IMR-90 (cell line): Measurements from ENCODE around the gene CXCL11. TPM values are rescaled to one million over a fixed set of nuclear protein-coding genes. Genes with fewer than 3 reads are reported as not detected.
A peak's percentile ranks its signal among the peaks of the same experiment; 100 is the strongest.

ENCODE experiments used
- ATAC-seq: fragments of 200-7000 bp; cut with Tn5 transposase; 2 replicates; pipeline ENCODE4 v1.9.1; 2020; ENCODE audit warnings: low read depth, mild to moderate bottlenecking, moderate library complexity
- BruUV-seq: library from RNA; stranded (reverse); fragments of 400-500 nt; replicated peaks from 2 replicates; lab custom pipeline; 2021; lab: Mats Ljungman, UMichigan
- CTCF ChIA-PET: fragments of 300-600 bp; formaldehyde crosslinking; extraction: SDS; loops from one replicate; lab custom pipeline; 2021; ENCODE audit warnings: antibody characterized with exemption; lab: Yijun Ruan, JAX
- POLR2A ChIA-PET: fragments of 300-600 bp; sonication (Branson Sonifier 250); formaldehyde crosslinking; loops from one replicate; lab custom pipeline; 2022; ENCODE audit warnings: antibody characterized with exemption; ENCODE audit not compliant: unreplicated experiment; lab: Charles Lee
- DNase-seq: peaks from one replicate; pipeline ENCODE4 v3.0.0; 2013
- H2AFZ ChIP-seq: replicated peaks from 2 replicates; pipeline ENCODE3; 2013; ENCODE audit warnings: low read length, mild to moderate bottlenecking; ENCODE audit not compliant: poor library complexity
- H2AK5ac ChIP-seq: 2 replicates; pipeline ENCODE4 v1.6.1; 2013; ENCODE audit warnings: low read depth, low read length, inconsistent platforms
- H2AK9ac ChIP-seq: replicated peaks from 2 replicates; pipeline ENCODE3; 2013; ENCODE audit warnings: mild to moderate bottlenecking, low read depth, low read length, moderate library complexity; ENCODE audit not compliant: poor library complexity
- H2BK120ac ChIP-seq: 2 replicates; pipeline ENCODE4 v1.6.1; 2013; ENCODE audit warnings: low read depth, low read length, inconsistent platforms
- H2BK15ac ChIP-seq: 3 replicates; pipeline ENCODE4 v1.6.1; 2013; ENCODE audit warnings: low read depth, low read length, inconsistent platforms
- H2BK20ac ChIP-seq: 2 replicates; pipeline ENCODE4 v1.6.1; 2013; ENCODE audit warnings: low read depth, mild to moderate bottlenecking, inconsistent platforms, low read length, moderate library complexity
- H2BK5ac ChIP-seq: 2 replicates; pipeline ENCODE4 v1.6.1; 2013; ENCODE audit warnings: mild to moderate bottlenecking, low read depth, low read length, inconsistent platforms; ENCODE audit not compliant: poor library complexity, severe bottlenecking
- H3K14ac ChIP-seq: replicated peaks from 2 replicates; pipeline ENCODE4 v1.6.1; 2013; ENCODE audit warnings: low read depth, low read length, inconsistent platforms
- H3K18ac ChIP-seq: 2 replicates; pipeline ENCODE4 v1.6.1; 2013; ENCODE audit warnings: low read depth, low read length, control low read depth
- H3K23ac ChIP-seq: 2 replicates; pipeline ENCODE4 v1.6.1; 2013; ENCODE audit warnings: low read depth, low read length, inconsistent platforms
- H3K27ac ChIP-seq: 2 replicates; pipeline ENCODE4 v1.5.1; 2013; ENCODE audit warnings: mild to moderate bottlenecking, control low read depth, low read length; ENCODE audit not compliant: insufficient read depth
- H3K27me3 ChIP-seq: 2 replicates; pipeline ENCODE4 v1.6.1; 2013; ENCODE audit warnings: low read length; ENCODE audit not compliant: control insufficient read depth, insufficient read depth
- H3K36me3 ChIP-seq: 2 replicates; pipeline ENCODE4 v1.6.1; 2013; ENCODE audit warnings: low read length, mixed read lengths; ENCODE audit not compliant: control insufficient read depth, insufficient read depth
- H3K4ac ChIP-seq: 2 replicates; pipeline ENCODE4 v1.6.1; 2013; ENCODE audit warnings: low read depth, low read length, inconsistent platforms
- H3K4me1 ChIP-seq: 2 replicates; pipeline ENCODE4 v1.6.1; 2013; ENCODE audit warnings: low read length, mixed read lengths; ENCODE audit not compliant: control insufficient read depth, insufficient read depth
- H3K4me2 ChIP-seq: 2 replicates; pipeline ENCODE4 v1.6.1; 2013; ENCODE audit warnings: low read depth, mild to moderate bottlenecking, control low read depth, low read length, moderate library complexity
- H3K4me3 ChIP-seq: 2 replicates; pipeline ENCODE4 v1.5.1; 2013; ENCODE audit warnings: low read depth, mild to moderate bottlenecking, control low read depth, low read length, moderate library complexity; ENCODE audit not compliant: insufficient read depth
- H3K56ac ChIP-seq: 2 replicates; pipeline ENCODE4 v1.6.1; 2013; ENCODE audit warnings: low read length, inconsistent platforms; ENCODE audit not compliant: insufficient read depth; ENCODE audit errors: extremely low read depth
- H3K79me1 ChIP-seq, 2 experiments: 2 replicates each; pipeline ENCODE4 v1.6.1; 2013; ENCODE audit warnings: low read length in 2 of 2, inconsistent platforms in 1 of 2, low read depth in 1 of 2
- H3K9ac ChIP-seq: 2 replicates; pipeline ENCODE4 v1.6.1; 2013; ENCODE audit warnings: low read depth, low read length, control low read depth
- H3K9me1 ChIP-seq: 2 replicates; pipeline ENCODE4 v1.6.1; 2013; ENCODE audit warnings: low read length, inconsistent platforms; ENCODE audit not compliant: insufficient read depth
- H3K9me3 ChIP-seq: 2 replicates; pipeline ENCODE4 v1.6.1; 2013; ENCODE audit warnings: low read length; ENCODE audit not compliant: control insufficient read depth, insufficient read depth
- H4K20me1 ChIP-seq: 2 replicates; pipeline ENCODE4 v1.6.1; 2013; ENCODE audit warnings: low read length, inconsistent platforms; ENCODE audit not compliant: insufficient read depth
- H4K5ac ChIP-seq: 2 replicates; pipeline ENCODE4 v1.6.1; 2013; ENCODE audit warnings: mild to moderate bottlenecking, low read depth, low read length, control low read depth
- H4K8ac ChIP-seq, 2 experiments: 2 replicates each; pipeline ENCODE4 v1.6.1; 2013; ENCODE audit warnings: low read depth in 2 of 2, low read length in 2 of 2, control low read depth in 1 of 2, inconsistent platforms in 1 of 2
- H4K91ac ChIP-seq: 2 replicates; pipeline ENCODE4 v1.6.1; 2013; ENCODE audit warnings: low read depth, low read length, inconsistent platforms; ENCODE audit not compliant: insufficient read depth
- BHLHE40 ChIP-seq: fragments of 150-350 bp; IDR thresholded peaks from 2 replicates; pipeline ENCODE4 v1.6.1; 2016; ENCODE audit warnings: mild to moderate bottlenecking, low read depth, low read length
- CHD1 ChIP-seq: IDR thresholded peaks from 2 replicates; pipeline ENCODE4 v1.6.1; 2012; ENCODE audit warnings: low read depth, low read length, improper control_type of control experiment
- CTCF ChIP-seq: conservative IDR thresholded peaks from 2 replicates; pipeline ENCODE4 v1.5.1; 2012; ENCODE audit warnings: mild to moderate bottlenecking, low read depth, low read length, improper control_type of control experiment
- ELK1 ChIP-seq: fragments of 150-350 bp; IDR thresholded peaks from 2 replicates; pipeline ENCODE4 v1.6.1; 2016; ENCODE audit warnings: low read depth, mild to moderate bottlenecking, low read length, moderate library complexity, borderline replicate concordance
- FOS ChIP-seq: fragments of 150-350 bp; IDR thresholded peaks from 2 replicates; pipeline ENCODE4 v1.6.1; 2016; ENCODE audit warnings: low read depth, low read length
- MAFK ChIP-seq: IDR thresholded peaks from 2 replicates; pipeline ENCODE4 v1.6.1; 2012; ENCODE audit warnings: low read depth, low read length, improper control_type of control experiment
- MAZ ChIP-seq: IDR thresholded peaks from 2 replicates; pipeline ENCODE4 v1.6.1; 2012; ENCODE audit warnings: low read depth, mild to moderate bottlenecking, low read length, improper control_type of control experiment, moderate library complexity, borderline replicate concordance
- MXI1 ChIP-seq: IDR thresholded peaks from 2 replicates; pipeline ENCODE4 v1.6.1; 2012; ENCODE audit warnings: low read depth, mild to moderate bottlenecking, low read length, moderate library complexity, borderline replicate concordance
- NFE2L2 ChIP-seq: fragments of 150-350 bp; IDR thresholded peaks from 2 replicates; pipeline ENCODE4 v1.6.1; 2016; ENCODE audit warnings: low read depth, mild to moderate bottlenecking, low read length
- POLR2A ChIP-seq: IDR thresholded peaks from 2 replicates; pipeline ENCODE4 v1.6.1; 2012; ENCODE audit warnings: mild to moderate bottlenecking, low read depth, low read length
- RAD21 ChIP-seq: IDR thresholded peaks from 2 replicates; pipeline ENCODE4 v1.6.1; 2012; ENCODE audit warnings: low read length, improper control_type of control experiment
- RCOR1 ChIP-seq: IDR thresholded peaks from 2 replicates; pipeline ENCODE4 v1.6.1; 2012; ENCODE audit warnings: mild to moderate bottlenecking, low read length, improper control_type of control experiment; ENCODE audit not compliant: insufficient replicate concordance
- RFX5 ChIP-seq: IDR thresholded peaks from 2 replicates; pipeline ENCODE4 v1.8.0; 2012; ENCODE audit warnings: low read depth, mild to moderate bottlenecking, low read length, moderate library complexity
- SMC3 ChIP-seq: fragments of 150-350 bp; IDR thresholded peaks from 2 replicates; pipeline ENCODE4 v1.6.1; 2016; ENCODE audit warnings: low read depth, mild to moderate bottlenecking, antibody characterized with exemption, low read length, moderate library complexity
- USF2 ChIP-seq: fragments of 150-350 bp; IDR thresholded peaks from 2 replicates; pipeline ENCODE4 v1.6.1; 2017; ENCODE audit warnings: mild to moderate bottlenecking, antibody characterized with exemption, low read length, low read depth
- WGBS, 2 experiments: methylation state at CpG; one replicate each; pipeline versions ENCODE4 v1.1.5 to v1.1.7; 2013; ENCODE audit warnings: missing lambda C conversion rate in 2 of 2; ENCODE audit not compliant: insufficient read length in 1 of 2; ENCODE audit errors: extremely low coverage in 2 of 2; 5-methylcytosine and 5-hydroxymethylcytosine counted together
- dilution Hi-C: fragments of 300-500 bp; cut with HindIII; formaldehyde crosslinking; loops from one replicate; pipeline ENCODE4 v1.14.3; 2018; ENCODE audit warnings: low sequenced_read_pairs; ENCODE audit not compliant: unreplicated experiment
- in situ Hi-C: fragments of 300-500 bp; cut with MboI; formaldehyde crosslinking; loops from 3 replicates; pipeline ENCODE4 v1.14.3; 2019; ENCODE audit warnings: low sequenced_read_pairs, inconsistent platforms, mixed read lengths
- intact Hi-C: fragments of 100-400 bp; cut with micrococcal nuclease; formaldehyde crosslinking; loops from 2 replicates; pipeline ENCODE4 v1.10.0; 2022
- polyA plus RNA-seq, 3 experiments: library from polyadenylated mRNA; depleted of rRNA; stranded (reverse); fragments of >200 nt; gene quantifications; 2 replicates each; pipeline ENCODE4 v1.2.3, GENCODE V29; 2012; ENCODE audit warnings: low replicate concordance in 1 of 3
- total RNA-seq: library from RNA; depleted of rRNA; stranded (reverse); fragments of >200 nt; gene quantifications from 2 replicates; pipeline ENCODE4 v1.2.3, GENCODE V29; 2012

CXCL11 gene
- total and polyA plus RNA-seq, 2 of the 4 experiments (the other 2 are of a cell fraction) = under 0.01 TPM; not detected in 1

GRCh38 chr4:76059750-76060149 is 23.9 kb upstream of the CXCL11 start:
- in situ Hi-C loops (no loop called here), dilution Hi-C loops (no loop called here), intact Hi-C loops (loop anchor here (10.0 kb wide), 1 partner anchor 145 kb away; no protein-coding TSS in a partner anchor)
- DNase-seq (peak; percentile 27), ATAC-seq (peak; percentile 29)
- no peak overlapping the region for H2AK5ac ChIP-seq
- H4K20me1 ChIP-seq = no peaks in the 10 kb centered on the region
- H2AFZ ChIP-seq = no peak overlapping the region
- no peak overlapping the region for H3K56ac ChIP-seq
- H3K27me3 ChIP-seq = peaks cover 8% of the 10 kb centered on the region
- no peak overlapping the region for H2BK20ac ChIP-seq
- no peak overlapping the region for H3K4me3 ChIP-seq
- H4K5ac ChIP-seq = no peak overlapping the region
- H3K36me3 ChIP-seq = no peaks in the 10 kb centered on the region
- no peak overlapping the region for H2BK15ac ChIP-seq
- no TSS peak for BruUV-seq
- no peak overlapping the region for H2BK120ac ChIP-seq
- H3K4me1 ChIP-seq = no peaks in the 10 kb centered on the region; the same call in 1 of the 2 replicates
- POLR2A ChIA-PET = no interaction called here
- CTCF ChIA-PET = interaction anchor here (0.6 kb wide), 1 partner anchor 726 kb away, joined by 3 read pairs; no protein-coding TSS in a partner anchor
- no peak overlapping the region for H3K9ac ChIP-seq
- no peaks in the 10 kb centered on the region for H3K79me1 ChIP-seq
- no peak overlapping the region for H3K4ac ChIP-seq
- no peaks in the 10 kb centered on the region for H3K9me1 ChIP-seq
- H3K14ac ChIP-seq = no peak overlapping the region
- no peaks in the 10 kb centered on the region for H3K9me3 ChIP-seq
- TF ChIP-seq RCOR1 = no peak
- TF ChIP-seq BHLHE40 = no peak
- no peak for TF ChIP-seq MAFK
- TF ChIP-seq CTCF = no peak
- no peak for TF ChIP-seq FOS
- TF ChIP-seq CHD1 = no peak
- no peak for TF ChIP-seq RFX5
- no peak for TF ChIP-seq SMC3
- TF ChIP-seq NFE2L2 = no peak
- no peak for TF ChIP-seq USF2
- TF ChIP-seq MAZ = no peak
- no peak for TF ChIP-seq RAD21
- TF ChIP-seq POLR2A = no peak
- TF ChIP-seq MXI1 = no peak
- no peak for TF ChIP-seq ELK1
- no peak overlapping the region for H3K23ac ChIP-seq
- H4K8ac ChIP-seq = no peak overlapping the region
- no peak overlapping the region for H3K18ac ChIP-seq
- H2AK9ac ChIP-seq = no peak overlapping the region
- no peak overlapping the region for H3K27ac ChIP-seq
- no CpG with 5 or more reads among the region's 1 CpG for WGBS, 2 experiments
- no peak overlapping the region for H3K4me2 ChIP-seq
- H2BK5ac ChIP-seq = no peak overlapping the region
- H4K91ac ChIP-seq = no peak overlapping the region
